G401 (cell line): ENCODE data around the gene UBE4A. TPM values are rescaled to one million over a fixed set of nuclear protein-coding genes. Genes with fewer than 3 reads are reported as not detected.

Experiments
- total RNA-seq: library from RNA; depleted of rRNA; stranded (reverse); fragments of >200 nt; shearing (Covaris generic); gene quantifications from 2 replicates; pipeline ENCODE4 v1.2.3, GENCODE V29; 2014; rRNA removed

UBE4A gene
- total RNA-seq, 1 experiment from 2014 or later, result 35.0 TPM

Other genes with a start within 250 kb of the UBE4A start
- not detected in 2 replicates for gene SCN4B, start 206.8 kb upstream of the UBE4A start, total RNA-seq
- gene SCN2B, start 183.0 kb upstream of the UBE4A start, total RNA-seq, result 0.10 TPM in 1 of 2 replicates, not detected in the other
- gene JAML, start 134.6 kb upstream of the UBE4A start, total RNA-seq, result not detected in 2 replicates
- not detected in 2 replicates for gene MPZL3, start 107.2 kb upstream of the UBE4A start, total RNA-seq
- not detected in 2 replicates for gene MPZL2, start 95.3 kb upstream of the UBE4A start, total RNA-seq
- not detected in 2 replicates for gene CD3E, start 54.9 kb upstream of the UBE4A start, total RNA-seq
- not detected in 2 replicates for gene CD3D, start 16.9 kb upstream of the UBE4A start, total RNA-seq
- gene CD3G, start 15.3 kb upstream of the UBE4A start, total RNA-seq, result not detected in 2 replicates
- 146 and 244 TPM in 2 replicates for gene ATP5MG, start 42.0 kb downstream of the UBE4A start, total RNA-seq
- 6.6 and 20.5 TPM in 2 replicates for gene KMT2A, start 76.9 kb downstream of the UBE4A start, total RNA-seq
- 3.3 TPM in 1 of 2 replicates, not detected in the other for gene TTC36, start 167.9 kb downstream of the UBE4A start, total RNA-seq
- gene TMEM25, start 171.6 kb downstream of the UBE4A start, total RNA-seq, result 22.0 and 23.1 TPM in 2 replicates
- gene IFT46, start 206.3 kb downstream of the UBE4A start, total RNA-seq, result 8.5 and 8.7 TPM in 2 replicates
- gene ARCN1, start 212.8 kb downstream of the UBE4A start, total RNA-seq, result 88.3 and 91.9 TPM in 2 replicates
- gene PHLDB1, start 248.0 kb downstream of the UBE4A start, total RNA-seq, result 32.6 and 40.6 TPM in 2 replicates